ENCODE results near the gene ECEL1. TPM values are rescaled to one million over a fixed set of nuclear protein-coding genes. Genes with fewer than 3 reads are reported as not detected.
"Not testable (repeated sequence)": the region's sequence is repeated elsewhere in the genome, so short reads cannot be mapped to it uniquely, and the experiment has no call there.

Gene ECEL1
- 14.9 TPM for total RNA-seq

- Histone ChIP-seq H3K4me1 (no peaks in the 10 kb centered on the region), H3K36me3 (no peaks in the 10 kb centered on the region), H3K9me3 (no peaks in the 10 kb centered on the region), H3K4me3 (peak within 1 kb of the TSS; percentile 10 to 45), H3K27me3 (no peaks in the 10 kb centered on the region), H3K27ac (no peak within 1 kb of the TSS)
- intact Hi-C loops (cut with DNase I): no loop called here
- no peak for TF ChIP-seq CTCF (IDR thresholded peaks at IDR 0.05)
- DNase-seq (ENCODE audit: low spot score in 2 of 2): no peak
These were observed at the start of gene ECEL1 for GRCh38 chr2:232487385-232488096. Gene ECEL1, minus strand, starts transcription at chr2:232487834. Its CDS starts 1,181 bp downstream, at chr2:232486653.

DNA sequence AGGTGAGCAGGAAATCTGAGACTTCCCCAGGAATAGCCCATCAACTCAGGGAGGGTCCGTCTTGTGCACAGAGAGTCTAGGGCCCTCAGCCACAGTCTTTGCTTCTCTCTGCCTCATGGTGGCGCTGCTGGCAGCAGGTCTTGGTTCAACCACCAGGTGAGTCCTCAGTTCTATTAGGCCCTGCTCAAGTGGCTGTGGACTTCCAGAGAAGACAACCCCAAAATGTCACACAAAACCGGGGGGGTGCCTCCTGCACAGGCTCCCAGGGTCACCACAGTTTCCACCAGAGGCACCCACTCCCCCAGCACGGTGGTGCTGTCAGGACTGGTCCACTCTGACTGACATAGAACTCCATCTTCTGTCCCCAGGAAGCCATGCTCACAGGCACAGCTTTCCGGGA is 49.4 kb upstream of the ECEL1 start:
- H3K27me3 ChIP-seq: no peaks in the 10 kb centered on the region
- no peaks in the 10 kb centered on the region for H3K36me3 ChIP-seq
- H3K4me1 ChIP-seq: no peaks in the 10 kb centered on the region
- no peak overlapping the region for H3K4me3 ChIP-seq
- TF ChIP-seq CTCF (IDR thresholded peaks at IDR 0.05): no peak
- no peak overlapping the region for H3K27ac ChIP-seq
- DNase-seq (ENCODE audit: low spot score in 2 of 2): peak in 1 of 2 donors; percentile 39
- H3K9me3 ChIP-seq: no peaks in the 10 kb centered on the region
- intact Hi-C loops (cut with DNase I): no loop called here

- no peaks in the 10 kb centered on the region for H3K27me3 ChIP-seq
- H3K4me1 ChIP-seq: no peaks in the 10 kb centered on the region
- H3K36me3 ChIP-seq: no peaks in the 10 kb centered on the region
- DNase-seq (ENCODE audit: low spot score in 2 of 2): no peak
- TF ChIP-seq CTCF (IDR thresholded peaks at IDR 0.05): no peak
- H3K4me3 ChIP-seq: no peak overlapping the region
- H3K27ac ChIP-seq: no peak overlapping the region
- intact Hi-C loops (cut with DNase I): no loop called here
- no peaks in the 10 kb centered on the region for H3K9me3 ChIP-seq
These were observed 48.3 kb upstream of the ECEL1 start for GRCh38 chr2:232535761-232536530.

DNA sequence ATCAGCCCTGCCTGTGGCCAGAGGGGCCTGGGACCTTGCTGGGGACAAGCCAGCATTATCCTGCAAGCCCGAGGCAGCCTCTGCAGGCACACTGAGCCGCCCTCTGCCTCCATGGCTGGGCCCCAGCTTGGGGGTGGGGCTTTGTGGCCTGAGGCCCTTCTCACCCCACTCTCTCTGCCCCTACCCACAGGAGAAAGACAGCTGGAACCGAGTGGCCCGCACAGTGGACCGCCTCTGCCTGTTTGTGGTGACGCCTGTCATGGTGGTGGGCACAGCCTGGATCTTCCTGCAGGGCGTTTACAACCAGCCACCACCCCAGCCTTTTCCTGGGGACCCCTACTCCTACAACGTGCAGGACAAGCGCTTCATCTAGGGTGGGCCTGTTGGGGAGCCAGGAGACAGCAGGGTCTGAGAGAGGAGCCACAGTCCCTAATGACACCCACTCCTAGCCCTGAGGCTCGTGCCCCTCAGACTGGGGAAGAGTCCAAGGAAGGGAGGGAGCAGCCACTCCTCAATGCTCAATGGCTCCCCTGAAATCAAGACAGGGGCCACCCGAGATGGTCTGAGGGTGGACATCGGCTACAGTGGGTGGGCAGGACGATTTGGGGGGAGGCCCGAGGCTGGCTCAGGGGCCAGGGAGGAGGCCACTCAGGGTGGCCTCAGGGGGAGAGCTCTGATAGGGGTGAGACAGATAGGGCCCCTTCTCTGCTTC is 47.5 kb upstream of the ECEL1 start:
- intact Hi-C loops (cut with DNase I): no loop called here
- no peak for DNase-seq (ENCODE audit: low spot score in 2 of 2)
- TF ChIP-seq CTCF (IDR thresholded peaks at IDR 0.05): no peak
- no peak overlapping the region for H3K27ac ChIP-seq
- H3K9me3 ChIP-seq: no peaks in the 10 kb centered on the region
- H3K36me3 ChIP-seq: no peaks in the 10 kb centered on the region
- no peak overlapping the region for H3K4me3 ChIP-seq
- H3K27me3 ChIP-seq: no peaks in the 10 kb centered on the region
- H3K4me1 ChIP-seq: no peaks in the 10 kb centered on the region

DNA sequence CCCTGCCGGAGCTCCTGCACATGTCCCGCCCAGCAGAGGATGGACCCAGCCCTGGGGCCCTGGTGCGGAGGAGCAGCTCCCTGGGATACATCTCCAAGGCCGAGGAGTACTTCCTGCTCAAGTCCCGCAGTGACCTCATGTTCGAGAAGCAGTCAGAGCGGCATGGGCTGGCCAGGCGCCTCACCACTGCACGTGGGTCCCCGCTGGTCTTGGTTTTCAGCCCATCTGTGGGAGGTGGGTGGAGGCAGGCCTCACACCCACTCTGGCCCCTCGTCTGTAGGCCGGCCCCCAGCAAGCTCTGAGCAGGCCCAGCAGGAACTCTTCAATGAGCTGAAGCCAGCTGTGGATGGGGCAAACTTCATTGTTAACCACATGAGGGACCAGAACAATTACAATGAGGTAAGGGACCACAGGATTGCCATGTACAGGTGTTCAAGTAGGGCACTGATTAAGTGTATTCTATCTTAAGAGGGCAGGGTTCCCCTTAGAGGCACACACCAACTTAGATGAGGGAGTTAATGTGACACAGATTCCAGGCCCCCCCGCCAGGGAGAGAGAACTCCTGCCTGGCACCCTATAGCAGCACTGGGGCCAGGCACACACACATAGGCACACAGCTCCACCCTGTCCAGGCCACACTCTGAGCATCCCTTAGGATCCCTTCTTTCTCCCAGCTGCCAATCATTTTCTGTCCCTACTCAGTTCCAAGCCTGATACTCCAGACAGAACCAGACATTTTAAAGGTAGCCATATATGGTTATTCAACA is 46.5 kb upstream of the ECEL1 start:
- H3K27me3 ChIP-seq: no peaks in the 10 kb centered on the region
- H3K27ac ChIP-seq: no peak overlapping the region
- no peaks in the 10 kb centered on the region for H3K4me1 ChIP-seq
- no peaks in the 10 kb centered on the region for H3K9me3 ChIP-seq
- no peak for DNase-seq (ENCODE audit: low spot score in 2 of 2)
- no peak for TF ChIP-seq CTCF (IDR thresholded peaks at IDR 0.05)
- intact Hi-C loops (cut with DNase I): no loop called here
- H3K4me3 ChIP-seq: no peak overlapping the region
- no peaks in the 10 kb centered on the region for H3K36me3 ChIP-seq

DNA sequence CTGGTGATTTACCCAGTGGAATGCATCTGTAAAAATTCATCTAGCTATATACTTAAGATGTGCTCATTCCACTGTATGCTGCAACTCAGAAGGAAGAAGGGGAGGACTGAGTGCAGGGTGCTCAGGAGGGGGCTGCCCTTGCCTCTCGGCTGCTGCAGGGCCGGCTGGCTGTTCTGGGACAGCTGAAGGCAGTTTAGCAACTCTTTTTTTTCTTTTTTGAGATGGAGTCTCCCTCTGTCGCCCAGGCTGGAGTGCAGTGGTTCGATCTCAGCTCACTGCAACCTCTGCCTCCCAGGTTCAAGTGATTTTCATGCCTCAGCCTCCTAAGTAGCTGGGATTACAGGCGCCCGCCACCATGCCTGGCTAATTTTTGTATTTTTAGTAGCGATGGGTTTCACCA is 45.2 kb upstream of the ECEL1 start:
- DNase-seq (ENCODE audit: low spot score in 2 of 2); H3K4me1 ChIP-seq; H3K4me3 ChIP-seq; H3K27me3 ChIP-seq; H3K36me3 ChIP-seq; H3K9me3 ChIP-seq; intact Hi-C loops (cut with DNase I); H3K27ac ChIP-seq: not testable (repeated sequence)

All from ascending aorta (tissue), 2 donors.